SK-N-SH (cell line): Measurements from ENCODE around the gene PBX1.

Experiments used
- CTCF ChIP-seq: fragments of 200-600 bp; sonication (generic); IDR thresholded peaks from 2 replicates; pipeline ENCODE4 v1.6.1; 2017; ENCODE audit warnings: antibody characterized with exemption, mild to moderate bottlenecking, moderate library complexity
- EZH2phosphoT487 ChIP-seq: fragments of 200-600 bp; sonication (generic); IDR thresholded peaks from 2 replicates; pipeline ENCODE4 v1.6.1; 2017; ENCODE audit warnings: low read depth, mixed run types, mild to moderate bottlenecking, antibody characterized with exemption, moderate library complexity, borderline replicate concordance
- FOXM1 ChIP-seq: IDR thresholded peaks from 2 replicates; pipeline ENCODE4 v1.4.0; 2012; ENCODE audit warnings: low read depth, mild to moderate bottlenecking
- REST ChIP-seq: IDR thresholded peaks from 2 replicates; pipeline ENCODE4 v1.6.1; 2012; ENCODE audit warnings: mild to moderate bottlenecking, low read depth, low read length, moderate library complexity

- TF ChIP-seq REST (no peak), CTCF (no peak), FOXM1 (no peak), EZH2phosphoT487 (no peak)
Measured at GRCh38 chr1:164658864-164659263, 99.9 kb downstream of the PBX1 start.
